ENCODE measurements around the gene PRKAR2B. TPM values are rescaled to one million over a fixed set of nuclear protein-coding genes. Genes with fewer than 3 reads are reported as not detected.
"Not testable (repeated sequence)": the region's sequence is repeated elsewhere in the genome, so short reads cannot be mapped to it uniquely, and the experiment has no call there.

PRKAR2B gene
- total RNA-seq, 1 donor from 2014 or later: 43.4 TPM

- Histone ChIP-seq H3K4me1 (no peaks in the 10 kb centered on the region), H4K20me1 (ENCODE audit: low read depth) (no peaks in the 10 kb centered on the region), H3K27ac (no peak overlapping the region), H3K79me2 (ENCODE audit: low read depth) (no peaks in the 10 kb centered on the region), H3K4me2 (no peak overlapping the region), H3K27me3 (no peaks in the 10 kb centered on the region), H3K36me3 (no peaks in the 10 kb centered on the region), H3K9me3 (ENCODE audit: low read depth) (no peaks in the 10 kb centered on the region), H2AFZ (replicated peaks) (no peak overlapping the region), H3K9ac (no peak overlapping the region), H3F3A (ENCODE audit: low read depth) (no peaks in the 10 kb centered on the region), H3K4me3 (no peak overlapping the region)
- DNase-seq (ENCODE audit: low spot score): no peak
- Mint-ChIP-seq H3K9me3 (no peaks in the 10 kb centered on the region), H3K4me1 (peaks cover 9% of the 10 kb centered on the region), H3K27me3 (ENCODE audit: insufficient read depth, low read depth) (no peaks in the 10 kb centered on the region), H3K27ac (no peak overlapping the region), H3K4me3 (no peak overlapping the region), H3K36me3 (peaks cover 6% of the 10 kb centered on the region)
- TF ChIP-seq EZH2 (IDR thresholded peaks at IDR 0.05) (no peak), EZH2phosphoT487 (IDR thresholded peaks at IDR 0.05) (no peak), CTCF (IDR thresholded peaks at IDR 0.05) (no peak)
Measured at GRCh38 chr7:107151538-107151937, 107.0 kb downstream of the PRKAR2B start.

GRCh38 chr7:107152011-107152410, 107.5 kb downstream of the PRKAR2B start:
- TF ChIP-seq EZH2 (IDR thresholded peaks at IDR 0.05) (no peak), EZH2phosphoT487 (IDR thresholded peaks at IDR 0.05) (no peak), CTCF (IDR thresholded peaks at IDR 0.05) (no peak)
- H3K9me3 Mint-ChIP-seq: no peaks in the 10 kb centered on the region
- no peaks in the 10 kb centered on the region for H3K9me3 ChIP-seq (ENCODE audit: low read depth)
- no peak overlapping the region for H2AFZ ChIP-seq (replicated peaks)
- H3K4me2 ChIP-seq: no peak overlapping the region
- no peak for DNase-seq (ENCODE audit: low spot score)
- H3K36me3 ChIP-seq: no peaks in the 10 kb centered on the region
- no peak overlapping the region for H3K27ac Mint-ChIP-seq
- H3K27me3 Mint-ChIP-seq (ENCODE audit: insufficient read depth, low read depth): no peaks in the 10 kb centered on the region
- H3K36me3 Mint-ChIP-seq: peaks cover 9% of the 10 kb centered on the region
- no peak overlapping the region for H3K9ac ChIP-seq
- no peaks in the 10 kb centered on the region for H3K27me3 ChIP-seq
- H3F3A ChIP-seq (ENCODE audit: low read depth): no peaks in the 10 kb centered on the region
- H3K4me1 Mint-ChIP-seq: peaks cover 9% of the 10 kb centered on the region
- H3K4me3 Mint-ChIP-seq: no peak overlapping the region
- H3K79me2 ChIP-seq (ENCODE audit: low read depth): no peaks in the 10 kb centered on the region
- no peak overlapping the region for H3K4me3 ChIP-seq
- no peak overlapping the region for H3K27ac ChIP-seq
- H3K4me1 ChIP-seq: no peaks in the 10 kb centered on the region
- no peaks in the 10 kb centered on the region for H4K20me1 ChIP-seq (ENCODE audit: low read depth)

- no peak for DNase-seq (ENCODE audit: low spot score)
- Histone ChIP-seq H3K4me3 (no peak overlapping the region), H3K79me2 (ENCODE audit: low read depth) (no peaks in the 10 kb centered on the region), H3K9ac (no peak overlapping the region), H3F3A (ENCODE audit: low read depth) (no peaks in the 10 kb centered on the region), H3K4me2 (no peak overlapping the region), H3K4me1 (no peaks in the 10 kb centered on the region), H3K27ac (no peak overlapping the region), H2AFZ (replicated peaks) (no peak overlapping the region), H3K9me3 (ENCODE audit: low read depth) (no peaks in the 10 kb centered on the region), H4K20me1 (ENCODE audit: low read depth) (no peaks in the 10 kb centered on the region), H3K36me3 (no peaks in the 10 kb centered on the region), H3K27me3 (no peaks in the 10 kb centered on the region)
- Mint-ChIP-seq H3K4me3 (no peak overlapping the region), H3K27ac (no peak overlapping the region), H3K4me1 (no peaks in the 10 kb centered on the region), H3K27me3 (ENCODE audit: insufficient read depth, low read depth) (no peaks in the 10 kb centered on the region), H3K9me3 (no peaks in the 10 kb centered on the region), H3K36me3 (peaks cover 9% of the 10 kb centered on the region)
- no peak for TF ChIP-seq EZH2 (IDR thresholded peaks at IDR 0.05)
- no peak for TF ChIP-seq CTCF (IDR thresholded peaks at IDR 0.05)
- no peak for TF ChIP-seq EZH2phosphoT487 (IDR thresholded peaks at IDR 0.05)
Measured at GRCh38 chr7:107154826-107155225, 110.3 kb downstream of the PRKAR2B start.

GRCh38 chr7:107155726-107156125, 111.2 kb downstream of the PRKAR2B start:
- H2AFZ ChIP-seq (replicated peaks); H4K20me1 ChIP-seq (ENCODE audit: low read depth); H3K27me3 Mint-ChIP-seq (ENCODE audit: insufficient read depth, low read depth); H3K9me3 ChIP-seq (ENCODE audit: low read depth); H3K4me1 Mint-ChIP-seq; H3K9ac ChIP-seq; H3K79me2 ChIP-seq (ENCODE audit: low read depth); H3F3A ChIP-seq (ENCODE audit: low read depth); H3K4me1 ChIP-seq; H3K4me2 ChIP-seq; H3K9me3 Mint-ChIP-seq; DNase-seq (ENCODE audit: low spot score); H3K4me3 Mint-ChIP-seq; H3K4me3 ChIP-seq; H3K36me3 ChIP-seq; H3K36me3 Mint-ChIP-seq; H3K27ac Mint-ChIP-seq; H3K27ac ChIP-seq; H3K27me3 ChIP-seq: not testable (repeated sequence)

All from neural progenitor cell (in vitro differentiated cells).